Transverse colon (tissue), 4 donors: ENCODE data around the gene CCDC73.

Source experiments
- POLR2AphosphoS5 ChIP-seq, 3 donors: sonication (generic); formaldehyde crosslinking; IDR thresholded peaks; one replicate each; pipeline ENCODE4 v1.6.1; 2016; ENCODE audit warnings: antibody characterized with exemption in 3 of 3
- TF ChIP-seq, protein P1 (sequence below), 5 experiments: fragments of 200-600 bp in 3 of 5; fragments of 450-650 bp in 2 of 5; sonication (generic) in 3 of 5; IDR thresholded peaks; 1 replicate in 2 of 5; 2 replicates in 3 of 5; pipeline ENCODE4 v1.5.1; 2016 to 2017; ENCODE audit warnings: antibody characterized with exemption in 5 of 5, inconsistent platforms in 3 of 5, mild to moderate bottlenecking in 2 of 5, moderate library complexity in 1 of 5

GRCh38 chr11:32792111-32792947 is 2.1 kb downstream of the CCDC73 start:
- no peak for TF ChIP-seq POLR2AphosphoS5 (IDR thresholded peaks at IDR 0.05)
- TF ChIP-seq, protein P1, sequence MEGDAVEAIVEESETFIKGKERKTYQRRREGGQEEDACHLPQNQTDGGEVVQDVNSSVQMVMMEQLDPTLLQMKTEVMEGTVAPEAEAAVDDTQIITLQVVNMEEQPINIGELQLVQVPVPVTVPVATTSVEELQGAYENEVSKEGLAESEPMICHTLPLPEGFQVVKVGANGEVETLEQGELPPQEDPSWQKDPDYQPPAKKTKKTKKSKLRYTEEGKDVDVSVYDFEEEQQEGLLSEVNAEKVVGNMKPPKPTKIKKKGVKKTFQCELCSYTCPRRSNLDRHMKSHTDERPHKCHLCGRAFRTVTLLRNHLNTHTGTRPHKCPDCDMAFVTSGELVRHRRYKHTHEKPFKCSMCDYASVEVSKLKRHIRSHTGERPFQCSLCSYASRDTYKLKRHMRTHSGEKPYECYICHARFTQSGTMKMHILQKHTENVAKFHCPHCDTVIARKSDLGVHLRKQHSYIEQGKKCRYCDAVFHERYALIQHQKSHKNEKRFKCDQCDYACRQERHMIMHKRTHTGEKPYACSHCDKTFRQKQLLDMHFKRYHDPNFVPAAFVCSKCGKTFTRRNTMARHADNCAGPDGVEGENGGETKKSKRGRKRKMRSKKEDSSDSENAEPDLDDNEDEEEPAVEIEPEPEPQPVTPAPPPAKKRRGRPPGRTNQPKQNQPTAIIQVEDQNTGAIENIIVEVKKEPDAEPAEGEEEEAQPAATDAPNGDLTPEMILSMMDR (IDR thresholded peaks at IDR 0.05): no peak
